ENCODE data around the gene IGSF9B.
A peak's percentile ranks its signal among the peaks of the same experiment; 100 is the strongest.

IGSF9B gene

DNA sequence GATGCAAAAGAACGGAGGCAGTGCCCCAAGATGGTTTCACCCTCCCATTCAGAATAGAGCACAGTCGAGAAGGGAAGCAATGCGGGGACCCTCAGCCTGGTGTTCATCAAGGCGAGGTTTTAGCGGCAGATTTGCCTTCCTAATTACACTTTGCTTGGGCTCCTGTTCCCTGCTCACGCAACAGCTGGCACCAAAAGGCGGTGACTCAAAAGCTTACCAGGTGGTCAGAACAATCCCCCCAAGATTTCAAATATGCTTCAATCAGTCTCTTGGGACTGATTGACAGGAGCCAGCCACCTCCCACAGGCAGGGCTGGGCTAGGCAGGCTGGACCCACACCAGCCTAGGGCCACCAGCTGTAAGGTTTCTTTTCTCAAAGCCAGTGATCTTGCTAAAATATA lies 14.2 kb downstream of the IGSF9B start:
- DNase-seq (ENCODE audit: insufficient read length, low spot score) (no peak), FAIRE-seq (no peak)
- TF ChIP-seq POLR2A (IDR thresholded peaks at IDR 0.05; ENCODE audit: low read depth, low read length) (no peak), POU2F2 (IDR thresholded peaks at IDR 0.05; ENCODE audit: low read depth, low read length) (no peak), PAX5 (IDR thresholded peaks at IDR 0.05; ENCODE audit: insufficient read depth, low read length, severe bottlenecking) (no peak), SPI1 (IDR thresholded peaks at IDR 0.05; ENCODE audit: low read depth, low read length) (no peak), POLR2AphosphoS5 (IDR thresholded peaks at IDR 0.05; ENCODE audit: low read depth, low read length) (no peak), TAF1 (IDR thresholded peaks at IDR 0.05; ENCODE audit: low read depth, low read length) (no peak)

DNA sequence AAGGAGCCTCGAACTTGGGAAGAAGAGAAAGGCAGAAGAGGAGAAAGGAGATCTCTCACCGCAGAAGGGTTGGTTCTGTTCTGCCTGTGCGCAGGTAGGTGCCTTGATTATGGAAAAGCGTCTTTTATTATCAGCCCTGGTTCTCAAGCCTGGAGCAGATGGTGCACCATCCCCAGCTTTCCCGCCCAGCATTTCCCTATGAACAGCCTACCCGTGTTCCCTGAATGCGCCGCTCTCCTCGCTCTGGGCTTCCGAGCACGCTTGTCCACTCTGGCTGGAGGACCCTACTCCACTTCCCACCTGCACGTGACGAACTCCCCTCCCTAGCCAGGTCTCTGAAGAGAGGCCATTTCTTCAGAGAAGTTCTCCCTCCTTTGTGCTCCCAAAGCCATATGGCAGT lies 15.2 kb downstream of the IGSF9B start:
- FAIRE-seq (no peak), DNase-seq (ENCODE audit: insufficient read length, low spot score) (no peak)
- no peak for TF ChIP-seq POU2F2 (IDR thresholded peaks at IDR 0.05; ENCODE audit: low read depth, low read length)
- no peak for TF ChIP-seq POLR2AphosphoS5 (IDR thresholded peaks at IDR 0.05; ENCODE audit: low read depth, low read length)
- TF ChIP-seq POLR2A (IDR thresholded peaks at IDR 0.05; ENCODE audit: low read depth, low read length), result no peak
- TF ChIP-seq TAF1 (IDR thresholded peaks at IDR 0.05; ENCODE audit: low read depth, low read length), result no peak
- no peak for TF ChIP-seq PAX5 (IDR thresholded peaks at IDR 0.05; ENCODE audit: insufficient read depth, low read length, severe bottlenecking)
- TF ChIP-seq SPI1 (IDR thresholded peaks at IDR 0.05; ENCODE audit: low read depth, low read length), result no peak

DNA sequence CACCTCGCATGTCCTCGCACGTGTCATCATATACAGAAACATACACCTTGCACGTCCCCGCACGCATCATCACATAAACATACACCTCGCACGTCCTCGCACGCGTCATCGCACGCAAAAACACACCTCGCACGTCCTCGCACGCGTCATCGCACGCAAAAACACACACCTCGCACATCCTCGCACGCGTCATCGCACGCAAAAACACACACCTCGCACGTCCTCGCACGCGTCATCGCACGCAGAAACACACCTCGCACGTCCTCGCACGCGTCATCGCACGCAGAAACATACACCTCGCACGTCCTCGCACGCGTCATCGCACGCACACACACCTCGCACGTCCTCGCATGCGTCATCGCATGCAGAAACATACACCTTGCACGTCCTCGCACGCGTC lies 16.7 kb downstream of the IGSF9B start:
- FAIRE-seq (peak; percentile 90), DNase-seq (ENCODE audit: insufficient read length, low spot score) (no peak)
- no peak for TF ChIP-seq TAF1 (IDR thresholded peaks at IDR 0.05; ENCODE audit: low read depth, low read length)
- no peak for TF ChIP-seq SPI1 (IDR thresholded peaks at IDR 0.05; ENCODE audit: low read depth, low read length)

DNA sequence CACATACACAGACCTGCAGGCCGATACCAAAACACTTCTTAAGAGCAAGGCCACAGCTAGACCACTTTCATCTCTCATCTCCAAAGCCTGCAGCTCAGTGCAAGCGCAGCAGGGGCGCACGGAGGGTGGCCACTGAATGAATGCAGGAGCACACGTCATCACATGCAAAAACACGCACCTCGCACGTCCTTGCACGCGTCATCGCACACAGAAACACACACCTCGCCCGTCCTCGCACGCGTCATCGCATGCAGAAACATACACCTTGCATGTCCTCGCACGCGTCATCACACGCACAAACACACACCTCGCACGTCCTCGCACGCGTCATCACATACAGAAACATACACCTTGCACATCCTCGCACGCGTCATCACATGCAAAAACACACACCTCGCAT lies 17.2 kb downstream of the IGSF9B start:
- no peak for DNase-seq (ENCODE audit: insufficient read length, low spot score)
- no peak for TF ChIP-seq POLR2A (IDR thresholded peaks at IDR 0.05; ENCODE audit: low read depth, low read length)
- no peak for TF ChIP-seq POLR2AphosphoS5 (IDR thresholded peaks at IDR 0.05; ENCODE audit: low read depth, low read length)
- no peak for TF ChIP-seq TAF1 (IDR thresholded peaks at IDR 0.05; ENCODE audit: low read depth, low read length)
- no peak for TF ChIP-seq POU2F2 (IDR thresholded peaks at IDR 0.05; ENCODE audit: low read depth, low read length)
- no peak for TF ChIP-seq SPI1 (IDR thresholded peaks at IDR 0.05; ENCODE audit: low read depth, low read length)
- no peak for TF ChIP-seq PAX5 (IDR thresholded peaks at IDR 0.05; ENCODE audit: insufficient read depth, low read length, severe bottlenecking)
- FAIRE-seq, result no peak

DNA sequence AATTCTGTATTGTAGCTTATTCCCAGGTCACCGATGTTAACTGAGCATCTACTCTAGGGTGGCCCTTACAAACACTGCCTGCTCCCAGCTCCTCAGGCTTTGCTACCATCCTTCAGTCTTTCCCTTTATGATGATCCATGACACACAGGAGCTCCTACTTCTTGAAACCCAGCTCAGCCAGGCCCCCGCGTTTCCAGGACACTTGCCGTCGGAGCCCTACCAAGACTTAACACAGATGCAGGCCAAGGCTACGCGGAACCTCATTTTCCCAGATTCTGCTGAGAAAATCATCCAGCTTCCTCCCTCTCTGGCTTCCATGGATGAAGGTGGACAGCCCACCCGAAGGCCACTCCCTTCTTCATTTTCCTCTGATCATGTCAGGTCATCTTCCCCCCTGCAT lies 18.6 kb downstream of the IGSF9B start:
- FAIRE-seq, result no peak
- DNase-seq (ENCODE audit: insufficient read length, low spot score), result no peak
- TF ChIP-seq SPI1 (IDR thresholded peaks at IDR 0.05; ENCODE audit: low read depth, low read length) (no peak), POLR2A (IDR thresholded peaks at IDR 0.05; ENCODE audit: low read depth, low read length) (no peak), POU2F2 (IDR thresholded peaks at IDR 0.05; ENCODE audit: low read depth, low read length) (no peak), TAF1 (IDR thresholded peaks at IDR 0.05; ENCODE audit: low read depth, low read length) (no peak), PAX5 (IDR thresholded peaks at IDR 0.05; ENCODE audit: insufficient read depth, low read length, severe bottlenecking) (no peak), POLR2AphosphoS5 (IDR thresholded peaks at IDR 0.05; ENCODE audit: low read depth, low read length) (no peak)

DNA sequence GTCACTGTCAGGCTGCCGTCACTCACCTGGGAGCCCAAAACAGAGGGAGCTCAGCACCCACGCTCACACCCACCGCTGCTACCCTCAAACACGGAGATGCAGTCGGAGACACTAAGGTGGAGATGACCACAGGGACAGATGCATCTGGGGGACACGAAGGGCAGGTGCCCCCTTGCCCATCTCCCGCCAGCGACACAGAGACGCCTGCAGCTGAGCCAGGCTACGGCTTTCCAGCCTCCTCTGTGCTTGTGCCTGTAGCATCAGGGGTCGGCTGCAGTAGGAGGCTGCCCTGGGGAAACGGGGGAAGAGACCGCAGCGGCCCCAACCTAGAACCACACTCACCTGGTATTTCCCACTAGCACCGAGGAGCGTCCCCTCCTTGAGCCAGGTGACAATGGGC lies 19.3 kb downstream of the IGSF9B start:
- no peak for DNase-seq (ENCODE audit: insufficient read length, low spot score)
- FAIRE-seq, result no peak
- no peak for TF ChIP-seq POU2F2 (IDR thresholded peaks at IDR 0.05; ENCODE audit: low read depth, low read length)
- TF ChIP-seq SPI1 (IDR thresholded peaks at IDR 0.05; ENCODE audit: low read depth, low read length), result no peak
- no peak for TF ChIP-seq PAX5 (IDR thresholded peaks at IDR 0.05; ENCODE audit: insufficient read depth, low read length, severe bottlenecking)
- no peak for TF ChIP-seq TAF1 (IDR thresholded peaks at IDR 0.05; ENCODE audit: low read depth, low read length)
- TF ChIP-seq POLR2A (IDR thresholded peaks at IDR 0.05; ENCODE audit: low read depth, low read length), result no peak
- no peak for TF ChIP-seq POLR2AphosphoS5 (IDR thresholded peaks at IDR 0.05; ENCODE audit: low read depth, low read length)

DNA sequence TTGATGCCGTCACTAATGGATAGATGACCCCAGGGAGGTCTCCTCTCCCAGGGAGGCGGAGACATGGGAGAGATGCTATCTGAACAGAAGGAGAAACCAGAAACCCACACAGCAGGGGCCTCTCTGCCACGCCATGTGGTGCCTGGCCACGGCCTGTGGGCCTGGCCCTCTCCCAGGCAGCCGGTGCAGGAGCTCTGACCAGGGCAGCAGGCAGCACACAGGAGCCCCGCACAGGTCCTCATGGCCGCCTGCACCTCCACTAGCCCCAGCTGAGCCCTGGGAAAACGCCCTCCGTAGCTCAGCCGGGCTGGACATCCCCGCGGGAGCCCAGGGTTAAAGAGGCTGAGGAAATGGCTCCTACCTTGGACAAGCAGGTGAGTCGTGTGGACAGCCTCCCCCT lies 19.8 kb downstream of the IGSF9B start:
- DNase-seq (ENCODE audit: insufficient read length, low spot score) (no peak), FAIRE-seq (no peak)
- TF ChIP-seq PAX5 (IDR thresholded peaks at IDR 0.05; ENCODE audit: insufficient read depth, low read length, severe bottlenecking) (no peak), POLR2A (IDR thresholded peaks at IDR 0.05; ENCODE audit: low read depth, low read length) (no peak), TAF1 (IDR thresholded peaks at IDR 0.05; ENCODE audit: low read depth, low read length) (no peak), POLR2AphosphoS5 (IDR thresholded peaks at IDR 0.05; ENCODE audit: low read depth, low read length) (no peak), POU2F2 (IDR thresholded peaks at IDR 0.05; ENCODE audit: low read depth, low read length) (no peak)

DNA sequence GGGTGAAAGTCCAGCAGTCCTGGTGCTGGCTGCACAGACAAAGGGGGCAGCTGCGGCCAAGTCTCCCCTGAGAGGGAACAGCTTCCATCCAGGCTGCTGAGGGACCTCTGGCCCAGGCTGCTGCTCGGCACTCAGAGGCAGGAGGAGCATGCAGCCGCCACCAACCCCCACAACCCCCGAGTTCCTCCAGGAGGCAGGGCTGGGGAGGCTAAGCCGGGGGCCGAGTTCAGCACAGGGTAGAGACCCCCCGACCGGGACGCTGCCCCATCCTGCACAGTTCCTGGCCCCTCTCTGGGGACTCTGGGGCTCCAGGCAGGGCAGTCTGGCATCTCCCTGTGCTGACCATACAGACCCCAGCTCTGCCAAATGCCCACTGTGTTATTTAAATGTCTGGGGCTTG lies 20.2 kb downstream of the IGSF9B start:
- TF ChIP-seq POU2F2 (IDR thresholded peaks at IDR 0.05; ENCODE audit: low read depth, low read length), result no peak
- TF ChIP-seq POLR2A (IDR thresholded peaks at IDR 0.05; ENCODE audit: low read depth, low read length), result no peak
- TF ChIP-seq POLR2AphosphoS5 (IDR thresholded peaks at IDR 0.05; ENCODE audit: low read depth, low read length), result no peak
- no peak for TF ChIP-seq PAX5 (IDR thresholded peaks at IDR 0.05; ENCODE audit: insufficient read depth, low read length, severe bottlenecking)
- no peak for TF ChIP-seq TAF1 (IDR thresholded peaks at IDR 0.05; ENCODE audit: low read depth, low read length)
- TF ChIP-seq SPI1 (IDR thresholded peaks at IDR 0.05; ENCODE audit: low read depth, low read length), result no peak
- DNase-seq (ENCODE audit: insufficient read length, low spot score), result no peak
- FAIRE-seq, result no peak

DNA sequence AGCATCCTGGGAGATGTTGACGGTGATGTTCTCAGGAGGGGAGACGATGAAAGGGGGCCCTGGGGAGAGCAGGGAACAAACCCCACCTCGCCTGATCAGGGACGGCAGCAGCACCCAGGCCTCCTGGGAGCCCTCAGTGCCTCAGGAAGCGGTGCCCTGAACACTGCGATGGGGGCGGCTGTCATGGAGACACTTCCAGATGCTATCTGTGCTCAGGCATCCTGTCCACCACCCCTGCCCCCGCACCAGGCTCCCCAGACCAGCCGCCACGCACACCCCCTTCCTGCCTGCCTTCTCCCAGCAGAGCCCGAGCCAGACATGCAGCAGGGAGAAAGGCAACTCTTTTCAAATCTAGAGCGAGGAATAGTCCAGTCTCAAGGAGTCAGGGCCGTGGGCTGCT lies 20.6 kb downstream of the IGSF9B start:
- DNase-seq (ENCODE audit: insufficient read length, low spot score), result no peak
- TF ChIP-seq TAF1 (IDR thresholded peaks at IDR 0.05; ENCODE audit: low read depth, low read length) (no peak), POU2F2 (IDR thresholded peaks at IDR 0.05; ENCODE audit: low read depth, low read length) (no peak), SPI1 (IDR thresholded peaks at IDR 0.05; ENCODE audit: low read depth, low read length) (no peak), PAX5 (IDR thresholded peaks at IDR 0.05; ENCODE audit: insufficient read depth, low read length, severe bottlenecking) (no peak), POLR2AphosphoS5 (IDR thresholded peaks at IDR 0.05; ENCODE audit: low read depth, low read length) (no peak), POLR2A (IDR thresholded peaks at IDR 0.05; ENCODE audit: low read depth, low read length) (no peak)
- no peak for FAIRE-seq

DNA sequence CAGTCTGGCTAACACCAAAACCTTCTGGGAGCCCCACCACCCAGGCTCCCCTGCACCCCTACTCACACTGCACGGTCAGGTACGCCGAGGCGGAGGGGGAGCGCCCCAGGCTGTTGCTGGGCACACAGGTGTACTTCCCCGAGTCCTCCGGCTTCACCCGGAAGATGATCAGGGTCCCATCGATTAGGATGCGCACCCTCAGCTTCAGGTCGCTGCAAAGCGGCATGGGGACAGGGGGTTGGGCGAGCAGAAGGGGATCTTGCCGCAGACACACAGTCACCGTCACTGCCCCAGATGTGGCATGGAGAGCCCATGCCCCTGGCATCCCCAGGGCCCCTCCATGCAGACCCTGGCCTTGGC lies 21.2 kb downstream of the IGSF9B start:
- TF ChIP-seq POLR2A (IDR thresholded peaks at IDR 0.05; ENCODE audit: low read depth, low read length) (no peak), TAF1 (IDR thresholded peaks at IDR 0.05; ENCODE audit: low read depth, low read length) (no peak), SPI1 (IDR thresholded peaks at IDR 0.05; ENCODE audit: low read depth, low read length) (no peak), PAX5 (IDR thresholded peaks at IDR 0.05; ENCODE audit: insufficient read depth, low read length, severe bottlenecking) (no peak), POLR2AphosphoS5 (IDR thresholded peaks at IDR 0.05; ENCODE audit: low read depth, low read length) (no peak), POU2F2 (IDR thresholded peaks at IDR 0.05; ENCODE audit: low read depth, low read length) (no peak)
- DNase-seq (ENCODE audit: insufficient read length, low spot score) (no peak), FAIRE-seq (no peak)

Measured in GM12891 (cell line).